ENCODE measurements around the gene ZCCHC14.

GRCh38 chr16:87409781-87410180, 83.0 kb downstream of the ZCCHC14 start:
- TF ChIP-seq CTCF (IDR thresholded peaks at IDR 0.05) (no peak), ZFX (IDR thresholded peaks at IDR 0.05; ENCODE audit: borderline replicate concordance) (no peak)

Data from 22Rv1 (cell line).